ENCODE results near the gene STPG1.

DNA sequence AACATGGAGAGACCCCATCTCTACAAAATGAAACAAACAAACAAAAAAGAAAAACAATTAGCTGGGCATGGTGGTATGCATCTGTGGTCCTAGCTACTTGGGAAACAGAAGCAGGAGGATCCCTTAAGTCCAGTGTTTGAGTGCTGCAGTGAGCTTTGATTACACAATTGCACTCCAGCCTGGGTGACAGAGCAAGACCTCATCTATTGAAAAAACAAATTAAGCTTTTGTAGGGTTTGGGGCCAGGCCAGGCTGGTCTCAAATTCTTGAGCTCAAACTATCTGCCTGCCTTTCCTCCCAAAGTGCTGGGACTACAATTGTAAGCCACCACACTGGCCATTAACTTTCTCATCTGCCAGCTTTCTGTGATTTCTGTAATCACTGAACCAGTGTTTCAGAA, 29.2 kb upstream of the STPG1 start:
- no peak for TF ChIP-seq GATA2 (IDR thresholded peaks at IDR 0.05; ENCODE audit: low read depth, low read length)
- TF ChIP-seq GATA3 (IDR thresholded peaks at IDR 0.05; ENCODE audit: low read depth, low read length): no peak
